Measurements from ENCODE around the gene THSD7A.

The THSD7A gene

GRCh38 chr7:11713352-11713751, 118.6 kb downstream of the THSD7A start:
- in situ Hi-C loops (cut with MboI; ENCODE audit: low sequenced_read_pairs, unreplicated experiment), result no loop called here
- no peak for TF ChIP-seq CTCF (IDR thresholded peaks at IDR 0.05; ENCODE audit: borderline replicate concordance, control extremely low read depth, extremely low read depth, insufficient read depth, missing control alignments)
- no peak for DNase-seq (ENCODE audit: low spot score)

- DNase-seq (ENCODE audit: low spot score), result no peak
- in situ Hi-C loops (cut with MboI; ENCODE audit: low sequenced_read_pairs, unreplicated experiment), result no loop called here
- no peak for TF ChIP-seq CTCF (IDR thresholded peaks at IDR 0.05; ENCODE audit: borderline replicate concordance, control extremely low read depth, extremely low read depth, insufficient read depth, missing control alignments)
Observed at GRCh38 chr7:11710377-11710776, 121.6 kb downstream of the THSD7A start.

DNA sequence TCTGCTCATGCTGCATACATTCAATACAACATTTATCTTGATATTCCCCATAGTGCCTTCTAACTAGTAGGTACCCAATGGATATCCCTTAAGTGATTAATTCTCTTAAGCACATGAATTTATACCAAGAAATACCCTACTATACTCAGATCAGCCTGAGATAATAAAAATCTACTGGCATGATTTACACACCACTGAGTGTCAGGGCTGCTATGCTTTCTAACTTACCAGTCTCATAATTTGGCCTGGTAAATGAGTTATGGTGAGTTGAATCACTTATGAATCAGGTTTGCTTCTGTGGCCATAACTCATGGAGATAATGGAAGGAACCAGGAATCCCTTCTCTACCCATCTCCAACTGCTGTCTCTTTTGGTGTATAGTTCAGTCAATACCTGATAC, 122.8 kb downstream of the THSD7A start:
- no peak for DNase-seq (ENCODE audit: low spot score)
- in situ Hi-C loops (cut with MboI; ENCODE audit: low sequenced_read_pairs, unreplicated experiment), result no loop called here
- no peak for TF ChIP-seq CTCF (IDR thresholded peaks at IDR 0.05; ENCODE audit: borderline replicate concordance, control extremely low read depth, extremely low read depth, insufficient read depth, missing control alignments)

- in situ Hi-C loops (cut with MboI; ENCODE audit: low sequenced_read_pairs, unreplicated experiment), result no loop called here
- DNase-seq (ENCODE audit: low spot score), result no peak
- TF ChIP-seq CTCF (IDR thresholded peaks at IDR 0.05; ENCODE audit: borderline replicate concordance, control extremely low read depth, extremely low read depth, insufficient read depth, missing control alignments), result no peak
Observed at GRCh38 chr7:11707606-11708193, 124.3 kb downstream of the THSD7A start.

DNA sequence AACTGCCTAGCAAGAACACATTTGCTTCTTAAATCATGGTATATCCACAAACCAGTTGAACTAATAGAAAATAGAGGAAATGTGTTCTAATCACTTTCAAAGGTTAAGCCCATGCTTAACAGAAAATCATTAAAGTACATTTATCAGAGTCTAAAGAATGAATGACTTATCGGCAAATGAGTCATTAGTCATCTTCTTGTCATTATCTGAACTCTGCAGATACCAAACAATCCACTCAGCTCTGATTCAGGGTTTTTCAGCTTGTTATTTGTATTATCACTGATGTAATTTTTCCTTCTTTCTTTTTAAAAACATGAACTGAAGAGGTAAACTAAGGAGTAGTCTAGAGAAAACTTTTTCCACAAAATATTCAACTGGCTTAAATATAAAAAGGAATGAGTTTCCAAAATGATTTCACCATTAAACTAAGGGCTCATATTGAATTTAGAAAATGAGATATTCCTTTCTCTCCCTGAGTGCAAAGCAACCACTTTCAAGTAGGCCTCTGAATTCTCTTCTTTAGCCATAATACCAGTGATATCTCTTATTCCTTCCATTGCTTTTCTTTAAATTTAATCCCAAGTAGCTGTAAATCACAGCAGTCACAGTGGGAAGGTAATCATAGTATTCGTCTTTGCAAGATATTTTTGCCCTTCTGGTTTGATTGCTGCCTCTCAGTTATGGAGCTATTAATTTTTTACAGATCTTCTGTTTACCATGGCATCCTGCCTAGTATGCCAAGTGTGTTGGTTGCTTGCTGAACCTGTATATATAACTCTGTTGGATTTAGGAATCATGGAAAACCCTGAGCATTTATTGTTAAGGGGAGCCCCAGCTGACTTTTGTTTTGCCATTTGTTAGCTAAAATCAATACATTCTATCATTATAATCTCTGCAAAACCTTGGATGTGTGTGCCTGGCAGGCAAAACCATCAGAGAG, 125.1 kb downstream of the THSD7A start:
- no peak for DNase-seq (ENCODE audit: low spot score)
- TF ChIP-seq CTCF (IDR thresholded peaks at IDR 0.05; ENCODE audit: borderline replicate concordance, control extremely low read depth, extremely low read depth, insufficient read depth, missing control alignments), result no peak
- in situ Hi-C loops (cut with MboI; ENCODE audit: low sequenced_read_pairs, unreplicated experiment), result no loop called here

DNA sequence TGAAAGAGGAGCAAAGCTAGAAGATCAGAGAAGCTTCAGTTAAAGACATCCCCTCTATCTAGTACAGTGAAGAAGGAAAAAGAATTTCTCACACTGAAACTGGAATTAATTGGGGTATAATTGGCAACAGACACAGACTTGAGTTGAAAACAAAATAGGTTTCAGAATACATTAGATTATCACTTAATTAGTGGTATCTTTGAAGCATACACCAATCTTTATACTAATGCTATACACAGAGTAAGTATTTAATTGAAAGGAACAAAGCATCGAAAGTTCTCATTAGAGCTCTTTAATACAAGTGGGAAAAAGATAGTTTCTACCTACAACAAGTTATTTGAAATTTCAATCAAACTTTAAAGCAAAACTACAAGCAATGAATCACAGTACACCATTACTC, 128.2 kb downstream of the THSD7A start:
- no peak for DNase-seq (ENCODE audit: low spot score)
- in situ Hi-C loops (cut with MboI; ENCODE audit: low sequenced_read_pairs, unreplicated experiment), result no loop called here
- TF ChIP-seq CTCF (IDR thresholded peaks at IDR 0.05; ENCODE audit: borderline replicate concordance, control extremely low read depth, extremely low read depth, insufficient read depth, missing control alignments), result no peak

Data from GM13976 (cell line).